GM19043 (cell line): ENCODE measurements around the gene COA7.
A peak's percentile ranks its signal among the peaks of the same experiment; 100 is the strongest.
"Not testable (repeated sequence)": the region's sequence is repeated elsewhere in the genome, so short reads cannot be mapped to it uniquely, and the experiment has no call there.

Experiments
- ATAC-seq: cut with Tn5 transposase; IDR thresholded peaks from one replicate; pipeline ENCODE4 v1.9.1; 2021; ENCODE audit warnings: low read depth; ENCODE audit not compliant: unreplicated experiment

COA7 gene

GRCh38 chr1:52706941-52707926, 9.1 kb upstream of the COA7 start:
- no peak for ATAC-seq

GRCh38 chr1:52706136-52706670, 8.1 kb upstream of the COA7 start:
- no peak for ATAC-seq

GRCh38 chr1:52702886-52703787, 5.0 kb upstream of the COA7 start:
- peak; percentile 85 for ATAC-seq

GRCh38 chr1:52695627-52696026, 2.5 kb downstream of the COA7 start:
- ATAC-seq: no peak

- ATAC-seq: no peak
Measured at GRCh38 chr1:52693843-52694242, 4.3 kb downstream of the COA7 start.

GRCh38 chr1:52693351-52693750, 4.8 kb downstream of the COA7 start:
- not testable (repeated sequence) for ATAC-seq

- no peak for ATAC-seq
Measured at GRCh38 chr1:52692697-52693096, 5.5 kb downstream of the COA7 start.

GRCh38 chr1:52691821-52692220, 6.3 kb downstream of the COA7 start:
- no peak for ATAC-seq

- ATAC-seq: no peak
Measured at GRCh38 chr1:52686830-52687229, 11.3 kb downstream of the COA7 start.

- ATAC-seq: peak; percentile 74
Measured at GRCh38 chr1:52686261-52686751, 11.8 kb downstream of the COA7 start.

GRCh38 chr1:52684545-52684944, 13.6 kb downstream of the COA7 start:
- no peak for ATAC-seq

- ATAC-seq: no peak
Measured at GRCh38 chr1:52683367-52683940, 14.7 kb downstream of the COA7 start.

GRCh38 chr1:52681136-52681535, 17.0 kb downstream of the COA7 start:
- ATAC-seq: no peak

- ATAC-seq: no peak
Measured at GRCh38 chr1:52680353-52680752, 17.8 kb downstream of the COA7 start.

- ATAC-seq: no peak
Measured at GRCh38 chr1:52679498-52679897, 18.6 kb downstream of the COA7 start.

- ATAC-seq: no peak
Measured at GRCh38 chr1:52679048-52679447, 19.1 kb downstream of the COA7 start.

GRCh38 chr1:52677076-52677806, 20.9 kb downstream of the COA7 start:
- no peak for ATAC-seq

- ATAC-seq: no peak
Measured at GRCh38 chr1:52676249-52676903, 21.8 kb downstream of the COA7 start.
